Measurements from ENCODE around the gene TBC1D2B. TPM values are rescaled to one million over a fixed set of nuclear protein-coding genes. Genes with fewer than 3 reads are reported as not detected.

The TBC1D2B gene
- total RNA-seq, 2 donors from 2014 or later, result 35.6 to 42.3 TPM

DNA sequence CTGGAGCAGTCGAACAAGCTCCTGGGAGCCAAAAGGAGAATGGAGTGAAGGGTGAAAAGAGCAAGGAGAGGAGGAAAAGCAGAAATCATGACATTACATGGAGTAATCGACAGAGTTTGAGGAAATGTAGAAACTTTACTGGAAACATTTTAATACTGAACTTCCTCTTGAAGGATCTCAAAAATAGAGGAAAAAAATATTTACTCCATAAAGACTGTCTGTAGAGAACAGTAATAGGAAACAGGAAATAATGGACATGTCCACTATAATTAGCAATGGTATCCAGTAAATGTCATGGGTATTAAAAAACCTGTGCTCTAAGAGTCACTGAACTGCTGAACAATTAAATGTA lies 53.0 kb downstream of the TBC1D2B start:
- Histone ChIP-seq H3K9me3 (no peaks in the 10 kb centered on the region), H3K27me3 (no peaks in the 10 kb centered on the region), H3K4me1 (peaks cover 13% of the 10 kb centered on the region), H3K27ac (peak overlapping the region in 2 of 4 donors; percentile 23 to 50), H3K36me3 (replicated peaks in 1 of 2; ENCODE audit: insufficient read depth in 1 of 2, low read depth in 2 of 2) (peaks cover 0 to 6% of the 10 kb centered on the region in 2 donors), H3K4me3 (no peak overlapping the region)
- intact Hi-C loops (cut with DNase I), result no loop called here
- DNase-seq, result no peak
- 50 to 84% methylated on average over 2 of the region's 2 CpGs for WGBS, 2 donors
- ATAC-seq, result peak; percentile 5
- TF ChIP-seq, protein P1, sequence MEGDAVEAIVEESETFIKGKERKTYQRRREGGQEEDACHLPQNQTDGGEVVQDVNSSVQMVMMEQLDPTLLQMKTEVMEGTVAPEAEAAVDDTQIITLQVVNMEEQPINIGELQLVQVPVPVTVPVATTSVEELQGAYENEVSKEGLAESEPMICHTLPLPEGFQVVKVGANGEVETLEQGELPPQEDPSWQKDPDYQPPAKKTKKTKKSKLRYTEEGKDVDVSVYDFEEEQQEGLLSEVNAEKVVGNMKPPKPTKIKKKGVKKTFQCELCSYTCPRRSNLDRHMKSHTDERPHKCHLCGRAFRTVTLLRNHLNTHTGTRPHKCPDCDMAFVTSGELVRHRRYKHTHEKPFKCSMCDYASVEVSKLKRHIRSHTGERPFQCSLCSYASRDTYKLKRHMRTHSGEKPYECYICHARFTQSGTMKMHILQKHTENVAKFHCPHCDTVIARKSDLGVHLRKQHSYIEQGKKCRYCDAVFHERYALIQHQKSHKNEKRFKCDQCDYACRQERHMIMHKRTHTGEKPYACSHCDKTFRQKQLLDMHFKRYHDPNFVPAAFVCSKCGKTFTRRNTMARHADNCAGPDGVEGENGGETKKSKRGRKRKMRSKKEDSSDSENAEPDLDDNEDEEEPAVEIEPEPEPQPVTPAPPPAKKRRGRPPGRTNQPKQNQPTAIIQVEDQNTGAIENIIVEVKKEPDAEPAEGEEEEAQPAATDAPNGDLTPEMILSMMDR (IDR thresholded peaks at IDR 0.05), result no peak
- TF ChIP-seq POLR2A (IDR thresholded peaks at IDR 0.05), result no peak

DNA sequence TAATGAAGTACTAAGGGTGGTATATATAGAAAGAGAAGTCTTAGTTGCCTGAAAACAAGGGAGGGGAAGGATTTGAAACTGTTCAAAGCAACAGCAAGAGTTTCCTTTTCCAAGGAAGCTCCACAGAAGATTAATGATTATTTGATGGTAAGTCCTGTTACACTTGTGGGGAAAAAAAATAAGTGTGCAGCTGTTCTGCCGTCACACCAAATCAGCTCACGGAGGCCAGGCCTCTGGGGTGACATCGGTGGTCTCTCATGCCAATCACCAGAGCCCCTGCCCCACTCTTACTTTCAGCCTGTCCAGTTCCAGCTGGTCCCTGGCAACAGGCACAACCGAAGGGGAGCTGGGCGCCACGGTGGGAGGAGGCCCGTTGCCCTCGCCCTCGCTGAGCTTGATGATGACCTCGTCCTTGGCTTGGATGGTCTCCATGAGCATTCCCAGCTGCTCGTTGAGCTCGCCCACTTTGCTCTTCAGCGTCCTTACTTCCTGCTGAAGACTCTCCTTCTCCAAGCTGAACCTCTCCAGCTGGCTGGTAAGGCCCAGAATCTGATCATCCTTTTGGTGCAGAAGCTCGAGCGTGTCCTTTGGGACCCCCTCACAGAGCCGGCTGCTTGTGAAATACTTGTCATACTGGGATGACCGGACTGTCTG lies 53.5 kb downstream of the TBC1D2B start:
- Histone ChIP-seq H3K4me1 (peaks cover 18% of the 10 kb centered on the region), H3K36me3 (replicated peaks in 1 of 2; ENCODE audit: insufficient read depth in 1 of 2, low read depth in 2 of 2) (peaks cover 0 to 4% of the 10 kb centered on the region in 2 donors), H3K27ac (peak overlapping the region in 2 of 4 donors; percentile 5 to 43), H3K9me3 (no peaks in the 10 kb centered on the region), H3K27me3 (no peaks in the 10 kb centered on the region), H3K4me3 (no peak overlapping the region)
- intact Hi-C loops (cut with DNase I), result no loop called here
- peak; percentile 26 to 66 (median 45) for DNase-seq
- no peak for TF ChIP-seq POLR2A (IDR thresholded peaks at IDR 0.05)
- TF ChIP-seq, protein P1 (IDR thresholded peaks at IDR 0.05), result no peak
- 77 to 81% methylated on average over 17 of the region's 17 CpGs for WGBS, 2 donors
- peak; percentile 70 for ATAC-seq

GRCh38 chr15:78023081-78023665 lies 54.3 kb downstream of the TBC1D2B start:
- DNase-seq, result no peak
- no peaks in the 10 kb centered on the region for H3K9me3 ChIP-seq
- peaks cover 27% of the 10 kb centered on the region for H3K4me1 ChIP-seq
- ATAC-seq, result no peak
- no peaks in the 10 kb centered on the region for H3K27me3 ChIP-seq
- peak overlapping the region in 2 of 4 donors; percentile 5 to 43 for H3K27ac ChIP-seq
- intact Hi-C loops (cut with DNase I), result no loop called here
- TF ChIP-seq POLR2A (IDR thresholded peaks at IDR 0.05), result no peak
- TF ChIP-seq, protein P1 (IDR thresholded peaks at IDR 0.05), result no peak
- H3K36me3 ChIP-seq (replicated peaks in 1 of 2; ENCODE audit: insufficient read depth in 1 of 2, low read depth in 2 of 2), result peaks cover 0 to 4% of the 10 kb centered on the region in 2 donors
- WGBS, 2 donors, result 85 to 96% methylated on average over 6 of the region's 6 CpGs
- H3K4me3 ChIP-seq, result no peak overlapping the region

GRCh38 chr15:78021761-78022160 lies 55.8 kb downstream of the TBC1D2B start:
- no peak for ATAC-seq
- no peak for DNase-seq
- Histone ChIP-seq H3K27ac (no peak overlapping the region), H3K27me3 (no peaks in the 10 kb centered on the region), H3K4me3 (no peak overlapping the region), H3K36me3 (replicated peaks in 1 of 2; ENCODE audit: insufficient read depth in 1 of 2, low read depth in 2 of 2) (peaks cover 0 to 4% of the 10 kb centered on the region in 2 donors), H3K4me1 (peaks cover 41% of the 10 kb centered on the region), H3K9me3 (no peaks in the 10 kb centered on the region)
- TF ChIP-seq POLR2A (IDR thresholded peaks at IDR 0.05), result no peak
- intact Hi-C loops (cut with DNase I), result no loop called here
- 94 to 95% methylated on average over 12 of the region's 12 CpGs for WGBS, 2 donors

DNA sequence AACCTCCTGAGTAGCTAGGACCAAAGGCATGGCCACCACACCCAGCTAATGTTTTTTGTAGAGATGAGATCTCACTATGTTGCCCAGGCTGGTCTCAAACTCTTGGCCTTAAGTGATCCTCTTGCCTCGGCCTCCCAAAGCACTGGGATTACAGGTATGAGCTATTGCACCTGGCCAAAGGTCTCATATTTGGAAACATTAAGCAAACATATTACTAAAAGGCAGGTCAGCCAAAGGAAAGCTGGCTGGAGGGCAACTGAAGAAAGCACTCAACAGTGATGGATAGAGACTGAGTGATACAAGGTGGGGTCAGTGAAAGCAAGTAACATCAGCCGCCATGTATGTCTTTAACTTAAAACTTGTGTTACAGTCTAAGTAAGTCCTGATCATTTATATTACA lies 57.5 kb downstream of the TBC1D2B start:
- Histone ChIP-seq H3K27ac (peak overlapping the region in 2 of 4 donors; percentile 61 to 73), H3K4me1 (peaks cover 57% of the 10 kb centered on the region), H3K36me3 (replicated peaks in 1 of 2; ENCODE audit: insufficient read depth in 1 of 2, low read depth in 2 of 2) (peaks cover 0 to 2% of the 10 kb centered on the region in 2 donors), H3K27me3 (no peaks in the 10 kb centered on the region), H3K9me3 (no peaks in the 10 kb centered on the region), H3K4me3 (no peak overlapping the region)
- 90 to 97% methylated on average over 2 of the region's 2 CpGs for WGBS, 2 donors
- intact Hi-C loops (cut with DNase I), result no loop called here
- TF ChIP-seq, protein P1 (IDR thresholded peaks at IDR 0.05), result no peak
- no peak for TF ChIP-seq POLR2A (IDR thresholded peaks at IDR 0.05)
- DNase-seq (no peak), ATAC-seq (no peak)

Measured in body of pancreas (tissue), 4 donors.